HepG2 (cell line): Measurements from ENCODE around the gene CCDC7. TPM values are rescaled to one million over a fixed set of nuclear protein-coding genes. Genes with fewer than 3 reads are reported as not detected.

Experiments
- ATAC-seq: fragments of 200-7000 bp; cut with Tn5 transposase; 3 replicates; pipeline ENCODE4 v1.9.1; 2020; ENCODE audit warnings: mild to moderate bottlenecking, moderate library complexity
- BruUV-seq: library from RNA; stranded (reverse); fragments of 400-500 nt; replicated peaks from 2 replicates; lab custom pipeline; 2021; lab: Mats Ljungman, UMichigan
- CTCF ChIA-PET: fragments of 300-600 bp; formaldehyde crosslinking; extraction: SDS; loops from one replicate; lab custom pipeline; 2021; ENCODE audit warnings: low total read pairs, inconsistent platforms, low intra/inter-chr PET ratio; lab: Yijun Ruan, JAX
- POLR2A ChIA-PET: fragments of 350-600 bp; sonication (Branson Sonifier 250); formaldehyde crosslinking; loops from one replicate; lab custom pipeline; 2020; ENCODE audit warnings: antibody characterized with exemption, inconsistent platforms; lab: Yijun Ruan, JAX
- DNase-seq: peaks from one replicate; pipeline ENCODE4 v3.0.0-alpha.2; 2015; ENCODE audit warnings: low spot score
- FAIRE-seq: peaks from 3 replicates; lab custom pipeline; 2011; peaks lifted over from hg19 to GRCh38; lab: Jason Lieb, UNC
- H2AFZ ChIP-seq: one replicate; pipeline ENCODE4 v1.6.1; 2011; ENCODE audit warnings: low read length, inconsistent platforms
- H3K27ac ChIP-seq: fragments of 300-600 bp; 3 replicates; pipeline ENCODE4 v1.8.0; 2011; ENCODE audit warnings: mixed run types, mild to moderate bottlenecking, mixed read lengths, low read length, inconsistent platforms; ENCODE audit not compliant: insufficient read depth; ENCODE audit errors: extremely low read length
- H3K27me3 ChIP-seq, 2 experiments: fragments of 200-600 bp in 1 of 2; 2 replicates in 1 of 2; 3 replicates in 1 of 2; pipeline versions ENCODE4 v1.6.0 to v1.8.0; 2011; ENCODE audit warnings: low read length in 2 of 2, mild to moderate bottlenecking in 2 of 2, moderate library complexity in 2 of 2, inconsistent platforms in 1 of 2; ENCODE audit not compliant: insufficient read depth in 2 of 2, control insufficient read depth in 1 of 2
- H3K36me3 ChIP-seq, 2 experiments: fragments of 200-600 bp in 1 of 2; replicated peaks in 1 of 2; 2 replicates in 1 of 2; 3 replicates in 1 of 2; pipeline versions ENCODE4 v1.5.1 to v1.8.0; 2011; ENCODE audit warnings: low read length in 2 of 2, inconsistent platforms in 1 of 2; ENCODE audit not compliant: insufficient read depth in 2 of 2, control insufficient read depth in 1 of 2
- H3K4me1 ChIP-seq: 2 replicates; pipeline ENCODE4 v1.5.1; 2012; ENCODE audit warnings: low read length, inconsistent platforms; ENCODE audit not compliant: insufficient read depth
- H3K4me2 ChIP-seq: 2 replicates; pipeline ENCODE4 v1.6.0; 2011; ENCODE audit warnings: low read depth, low read length, inconsistent platforms
- H3K4me3 ChIP-seq, 3 experiments: fragments of 200-600 bp in 1 of 3; sonication (generic), shearing (Covaris generic) in 1 of 3; replicated peaks in 1 of 3; 2 replicates each; pipeline ENCODE4 v1.5.1; 2011 to 2016; ENCODE audit warnings: low read length in 3 of 3, inconsistent platforms in 2 of 3, low read depth in 2 of 3, mild to moderate bottlenecking in 2 of 3, control low read depth in 1 of 3, mixed read lengths in 1 of 3; ENCODE audit not compliant: insufficient read depth in 1 of 3
- H3K79me2 ChIP-seq: one replicate; pipeline ENCODE4 v1.6.1; 2011; ENCODE audit warnings: low read length, inconsistent platforms; ENCODE audit not compliant: insufficient read depth
- H3K9ac ChIP-seq: 2 replicates; pipeline ENCODE4 v1.6.0; 2011; ENCODE audit warnings: mild to moderate bottlenecking, low read depth, low read length, inconsistent platforms; ENCODE audit not compliant: insufficient read depth
- H3K9me3 ChIP-seq: 2 replicates; pipeline ENCODE4 v1.5.1; 2012; ENCODE audit warnings: mild to moderate bottlenecking, low read length
- H4K20me1 ChIP-seq: 2 replicates; pipeline ENCODE4 v1.6.0; 2011; ENCODE audit warnings: inconsistent platforms, mild to moderate bottlenecking, low read length, moderate library complexity; ENCODE audit not compliant: insufficient read depth
- CCAR2 ChIP-seq: fragments of 200-400 bp; formaldehyde crosslinking; optimal IDR thresholded peaks from 2 replicates; pipeline ENCODE3; 2018; ENCODE audit warnings: low read depth, mild to moderate bottlenecking, low read length, moderate library complexity
- KDM5B ChIP-seq: sonication (generic); formaldehyde crosslinking; IDR thresholded peaks from 2 replicates; pipeline ENCODE4 v1.4.0; 2020; ENCODE audit warnings: missing genetic modification reagents, mild to moderate bottlenecking, borderline replicate concordance
- THAP8 ChIP-seq: sonication (generic); formaldehyde crosslinking; IDR thresholded peaks from 2 replicates; pipeline ENCODE4 v1.5.1; 2020; ENCODE audit warnings: missing genetic modification reagents, mild to moderate bottlenecking, borderline replicate concordance
- TOPORS ChIP-seq: sonication (generic); formaldehyde crosslinking; IDR thresholded peaks from 2 replicates; pipeline ENCODE4 v1.8.0; 2023; ENCODE audit warnings: mild to moderate bottlenecking, missing genetic modification reagents
- XRCC5 ChIP-seq: fragments of 200-400 bp; formaldehyde crosslinking; optimal IDR thresholded peaks from 2 replicates; pipeline ENCODE3; 2017; ENCODE audit warnings: mild to moderate bottlenecking, low read length
- ZBTB20 ChIP-seq: sonication (generic); formaldehyde crosslinking; IDR thresholded peaks from 2 replicates; pipeline ENCODE4 v1.8.1; 2023; ENCODE audit warnings: missing genetic modification reagents, low read depth, mild to moderate bottlenecking, borderline replicate concordance
- ZKSCAN8 ChIP-seq: IDR thresholded peaks from 2 replicates; pipeline ENCODE4 v1.6.1; 2016; ENCODE audit warnings: borderline replicate concordance, missing genetic modification reagents, missing compliant biosample characterization
- ZNF343 ChIP-seq: sonication (generic); formaldehyde crosslinking; IDR thresholded peaks from 2 replicates; pipeline ENCODE4 v1.4.0; 2020; ENCODE audit warnings: mild to moderate bottlenecking, missing genetic modification reagents
- ZNF670 ChIP-seq: sonication (generic); formaldehyde crosslinking; IDR thresholded peaks from 2 replicates; pipeline ENCODE4 v1.8.0; 2022; ENCODE audit warnings: mild to moderate bottlenecking, missing genetic modification reagents, borderline replicate concordance
- ZSCAN30 ChIP-seq: sonication (generic); formaldehyde crosslinking; IDR thresholded peaks from 2 replicates; pipeline ENCODE4 v1.5.0; 2020; ENCODE audit warnings: mild to moderate bottlenecking, missing genetic modification reagents
- WGBS: methylation state at CpG from one replicate; pipeline ENCODE4 v1.1.6; 2017; ENCODE audit warnings: low lambda C conversion rate; 5-methylcytosine and 5-hydroxymethylcytosine counted together
- in situ Hi-C: cut with HindIII; loops from 2 replicates; pipeline ENCODE4 v1.10.0; 2017; ENCODE audit warnings: low pct_unique_long_range_greater_than_20kb; ENCODE audit not compliant: extremely low pct_ligation_motif_present
- intact Hi-C: fragments of 100-400 bp; cut with micrococcal nuclease; formaldehyde crosslinking; loops from one replicate; pipeline ENCODE4 v1.10.0; 2022; ENCODE audit not compliant: unreplicated experiment
- polyA plus RNA-seq, 8 experiments: library from polyadenylated mRNA; depleted of rRNA in 3 of 8; stranded (reverse) in 7 of 8; unstranded in 1 of 8; fragments of >200 nt; fragmentation: Illumina TruSeq in 4 of 8; extraction: Trizol in 4 of 8; gene quantifications; 2 replicates each; pipeline versions ENCODE4 v1.2.1 to v1.2.3, GENCODE V29; 2011 to 2016; ENCODE audit warnings: low read depth in 4 of 8, missing spikeins in 1 of 8, mixed read lengths in 1 of 8; ENCODE audit not compliant: insufficient read depth in 1 of 8
- total RNA-seq, 5 experiments: library from RNA; depleted of rRNA; stranded (reverse); fragments of >200 nt; fragmentation: Illumina TruSeq; extraction: Trizol; gene quantifications; 2 replicates each; pipeline ENCODE4 v1.2.3, GENCODE V29; 2016; ENCODE audit warnings: low read depth in 1 of 5
- TF ChIP-seq, protein P1 (sequence below): sonication (generic); formaldehyde crosslinking; conservative IDR thresholded peaks from 2 replicates; pipeline ENCODE4 v1.4.0; 2020; ENCODE audit warnings: missing genetic modification reagents
- TF ChIP-seq, protein P2 (sequence below): fragments of 450-650 bp; IDR thresholded peaks from 2 replicates; pipeline ENCODE4 v1.6.1; 2017

CCDC7 gene
- total and polyA plus RNA-seq, 2 of the 13 experiments (the other 11 are each of a cell fraction or from before 2014, with no cell fraction given): 0.40 to 1.8 TPM

DNA sequence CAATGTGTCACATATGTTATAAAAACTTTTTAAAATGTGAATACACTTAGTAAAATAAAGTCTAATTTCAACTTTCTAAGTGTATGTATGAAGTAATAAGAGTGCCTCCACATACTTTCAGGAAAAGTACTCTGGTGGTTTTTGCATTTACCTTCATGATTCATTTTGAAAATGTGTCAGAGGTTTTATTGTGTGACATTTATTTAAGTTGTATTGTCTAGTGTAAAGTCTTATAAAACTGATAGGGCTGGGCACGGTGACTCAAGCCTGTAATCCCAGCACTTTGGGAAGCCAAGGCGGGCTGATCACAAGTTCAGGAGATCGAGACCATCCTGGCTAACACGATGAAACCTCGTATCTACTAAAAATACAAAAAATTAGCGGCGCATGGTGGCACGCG is 285.6 kb downstream of the CCDC7 start:
- CTCF ChIA-PET: no interaction called here
- ATAC-seq: no peak
- Histone ChIP-seq H4K20me1 (no peaks in the 10 kb centered on the region), H3K79me2 (no peaks in the 10 kb centered on the region), H3K4me2 (no peak overlapping the region), H3K36me3 (no peaks in the 10 kb centered on the region), H3K4me1 (no peaks in the 10 kb centered on the region), H3K4me3 (no peak overlapping the region), H3K9ac (no peak overlapping the region), H3K27me3 (no peaks in the 10 kb centered on the region), H3K27ac (no peak overlapping the region), H3K9me3 (no peaks in the 10 kb centered on the region), H2AFZ (no peak overlapping the region)
- POLR2A ChIA-PET: no interaction called here
- no TSS peak for BruUV-seq
- intact Hi-C loops (no loop called here), in situ Hi-C loops (no loop called here)
- 53% methylated on average over 9 of the region's 9 CpGs for WGBS
- TF ChIP-seq THAP8 (CRISPR knock-in tag): no peak
- TF ChIP-seq, protein P1, sequence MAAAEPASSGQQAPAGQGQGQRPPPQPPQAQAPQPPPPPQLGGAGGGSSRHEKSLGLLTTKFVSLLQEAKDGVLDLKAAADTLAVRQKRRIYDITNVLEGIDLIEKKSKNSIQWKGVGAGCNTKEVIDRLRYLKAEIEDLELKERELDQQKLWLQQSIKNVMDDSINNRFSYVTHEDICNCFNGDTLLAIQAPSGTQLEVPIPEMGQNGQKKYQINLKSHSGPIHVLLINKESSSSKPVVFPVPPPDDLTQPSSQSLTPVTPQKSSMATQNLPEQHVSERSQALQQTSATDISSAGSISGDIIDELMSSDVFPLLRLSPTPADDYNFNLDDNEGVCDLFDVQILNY (CRISPR knock-in tag): no peak
- TF ChIP-seq ZNF670 (CRISPR knock-in tag): no peak
- TF ChIP-seq ZBTB20 (CRISPR knock-in tag): no peak
- no peak for TF ChIP-seq KDM5B
- TF ChIP-seq, protein P2, sequence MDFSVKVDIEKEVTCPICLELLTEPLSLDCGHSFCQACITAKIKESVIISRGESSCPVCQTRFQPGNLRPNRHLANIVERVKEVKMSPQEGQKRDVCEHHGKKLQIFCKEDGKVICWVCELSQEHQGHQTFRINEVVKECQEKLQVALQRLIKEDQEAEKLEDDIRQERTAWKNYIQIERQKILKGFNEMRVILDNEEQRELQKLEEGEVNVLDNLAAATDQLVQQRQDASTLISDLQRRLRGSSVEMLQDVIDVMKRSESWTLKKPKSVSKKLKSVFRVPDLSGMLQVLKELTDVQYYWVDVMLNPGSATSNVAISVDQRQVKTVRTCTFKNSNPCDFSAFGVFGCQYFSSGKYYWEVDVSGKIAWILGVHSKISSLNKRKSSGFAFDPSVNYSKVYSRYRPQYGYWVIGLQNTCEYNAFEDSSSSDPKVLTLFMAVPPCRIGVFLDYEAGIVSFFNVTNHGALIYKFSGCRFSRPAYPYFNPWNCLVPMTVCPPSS: no peak
- no peak for TF ChIP-seq ZKSCAN8 (CRISPR knock-in tag)
- no peak for TF ChIP-seq XRCC5
- TF ChIP-seq TOPORS: no peak
- no peak for TF ChIP-seq ZSCAN30 (CRISPR knock-in tag)
- TF ChIP-seq ZNF343: no peak
- TF ChIP-seq CCAR2: no peak
- no peak for DNase-seq
- no peak for FAIRE-seq
